Endothelial cell of umbilical vein (primary cell): Measurements from ENCODE around the gene SULT1A3.
"Not testable (repeated sequence)": the region's sequence is repeated elsewhere in the genome, so short reads cannot be mapped to it uniquely, and the experiment has no call there.

Experiments
- POLR2A ChIP-seq: IDR thresholded peaks from 2 replicates; pipeline ENCODE4 v1.6.1; 2012; ENCODE audit warnings: low read depth, mild to moderate bottlenecking, control low read depth, low read length
- TF ChIP-seq, protein P1 (sequence below), 2 donors: IDR thresholded peaks; 1 replicate in 1 of 2; 2 replicates in 1 of 2; pipeline ENCODE4 v1.5.1; 2011; ENCODE audit warnings: low read length in 2 of 2, mild to moderate bottlenecking in 2 of 2, moderate library complexity in 2 of 2, control low read depth in 1 of 2, inconsistent platforms in 1 of 2, low read depth in 1 of 2; ENCODE audit not compliant: insufficient read depth in 1 of 2; ENCODE audit errors: extremely low read depth in 1 of 2

DNA sequence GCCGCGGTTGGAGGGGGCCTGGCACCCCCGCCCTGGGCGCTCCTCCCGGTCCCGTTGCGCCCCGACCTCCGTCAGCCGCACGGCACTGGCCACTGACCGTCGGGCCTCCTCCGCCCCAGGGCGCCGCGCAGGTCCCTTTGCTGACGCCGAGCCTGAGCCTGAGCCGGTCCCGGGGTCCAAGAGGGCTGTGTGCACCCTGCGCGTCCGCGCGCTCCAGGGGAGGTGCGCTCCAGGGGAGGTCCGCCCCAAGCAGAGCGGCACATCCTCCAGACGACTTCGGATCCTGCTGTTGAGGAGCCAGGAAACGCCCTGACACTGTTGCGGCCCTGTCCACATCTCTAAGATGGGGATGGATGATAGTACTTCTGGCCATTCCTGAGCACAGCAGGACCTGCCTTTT, 7.2 kb downstream of the SULT1A3 start:
- TF ChIP-seq, protein P1, sequence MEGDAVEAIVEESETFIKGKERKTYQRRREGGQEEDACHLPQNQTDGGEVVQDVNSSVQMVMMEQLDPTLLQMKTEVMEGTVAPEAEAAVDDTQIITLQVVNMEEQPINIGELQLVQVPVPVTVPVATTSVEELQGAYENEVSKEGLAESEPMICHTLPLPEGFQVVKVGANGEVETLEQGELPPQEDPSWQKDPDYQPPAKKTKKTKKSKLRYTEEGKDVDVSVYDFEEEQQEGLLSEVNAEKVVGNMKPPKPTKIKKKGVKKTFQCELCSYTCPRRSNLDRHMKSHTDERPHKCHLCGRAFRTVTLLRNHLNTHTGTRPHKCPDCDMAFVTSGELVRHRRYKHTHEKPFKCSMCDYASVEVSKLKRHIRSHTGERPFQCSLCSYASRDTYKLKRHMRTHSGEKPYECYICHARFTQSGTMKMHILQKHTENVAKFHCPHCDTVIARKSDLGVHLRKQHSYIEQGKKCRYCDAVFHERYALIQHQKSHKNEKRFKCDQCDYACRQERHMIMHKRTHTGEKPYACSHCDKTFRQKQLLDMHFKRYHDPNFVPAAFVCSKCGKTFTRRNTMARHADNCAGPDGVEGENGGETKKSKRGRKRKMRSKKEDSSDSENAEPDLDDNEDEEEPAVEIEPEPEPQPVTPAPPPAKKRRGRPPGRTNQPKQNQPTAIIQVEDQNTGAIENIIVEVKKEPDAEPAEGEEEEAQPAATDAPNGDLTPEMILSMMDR (IDR thresholded peaks at IDR 0.05; ENCODE audit: extremely low read depth in 1 of 2, insufficient read depth in 1 of 2, low read depth in 1 of 2, low read length in 2 of 2), result not testable (repeated sequence)
- TF ChIP-seq POLR2A, result not testable (repeated sequence)
